SU-DHL-6 (cell line): ENCODE results near the gene ZNF112.

ENCODE experiments used
- H2AFZ ChIP-seq: fragments of 200-600 bp; sonication (generic); 2 replicates; pipeline ENCODE4 v1.6.1; 2014; ENCODE audit warnings: low read depth, mild to moderate bottlenecking, moderate library complexity, mixed read lengths, antibody characterized with exemption, low read length; ENCODE audit not compliant: severe bottlenecking
- H3F3A ChIP-seq: fragments of 200-600 bp; shearing (Covaris generic); 2 replicates; pipeline ENCODE4 v1.6.0; 2016; ENCODE audit warnings: antibody characterized with exemption, mild to moderate bottlenecking; ENCODE audit not compliant: insufficient read depth
- H3K27ac ChIP-seq: fragments of 200-600 bp; sonication (generic); 2 replicates; pipeline ENCODE4 v1.5.1; 2016; ENCODE audit warnings: low read depth, mild to moderate bottlenecking, low read length, moderate library complexity, mixed read lengths
- H3K27me3 ChIP-seq: fragments of 200-600 bp; sonication (generic), shearing (Covaris generic); 2 replicates; pipeline ENCODE4 v1.6.0; 2014; ENCODE audit warnings: mild to moderate bottlenecking, low read length
- H3K36me3 ChIP-seq: fragments of 200-600 bp; sonication (generic); 2 replicates; pipeline ENCODE4 v1.6.1; 2014; ENCODE audit warnings: mild to moderate bottlenecking, low read length, mixed read lengths
- H3K4me2 ChIP-seq: fragments of 300-600, 200-600 bp; shearing (Covaris generic), sonication (generic); 2 replicates; pipeline ENCODE4 v1.6.0; 2014; ENCODE audit warnings: low read length, low read depth, mild to moderate bottlenecking; ENCODE audit not compliant: poor library complexity, severe bottlenecking
- H3K4me3 ChIP-seq: fragments of 200-600 bp; sonication (generic); 2 replicates; pipeline ENCODE4 v1.5.1; 2014; ENCODE audit warnings: antibody characterized with exemption, low read length, mild to moderate bottlenecking, mixed read lengths; ENCODE audit not compliant: insufficient read depth, poor library complexity, severe bottlenecking
- H3K79me2 ChIP-seq: fragments of 200-600 bp; sonication (generic); 2 replicates; pipeline ENCODE4 v1.6.1; 2014; ENCODE audit warnings: mild to moderate bottlenecking, low read length, moderate library complexity; ENCODE audit not compliant: insufficient read depth
- H3K9ac ChIP-seq: fragments of 200-600 bp; sonication (generic); 2 replicates; pipeline ENCODE4 v1.7.0; 2014; ENCODE audit warnings: mild to moderate bottlenecking, low read length
- H3K9me2 ChIP-seq: fragments of 200-600 bp; sonication (generic); replicated peaks from 2 replicates; pipeline ENCODE4 v1.6.1; 2014; ENCODE audit warnings: low read length; ENCODE audit not compliant: insufficient read depth
- H3K9me3 ChIP-seq: fragments of 200-600 bp; sonication (generic); 2 replicates; pipeline ENCODE4 v1.6.1; 2014; ENCODE audit warnings: low read length, mixed read lengths; ENCODE audit not compliant: insufficient read depth
- H4K20me1 ChIP-seq: fragments of 200-600 bp; sonication (generic); 2 replicates; pipeline ENCODE4 v1.6.1; 2014; ENCODE audit warnings: low read depth, mild to moderate bottlenecking, antibody characterized with exemption, low read length, moderate library complexity, mixed read lengths
- EZH2phosphoT487 ChIP-seq: fragments of 200-600 bp; sonication (generic), shearing (Covaris generic); conservative IDR thresholded peaks from 2 replicates; pipeline ENCODE4 v1.6.1; 2018; ENCODE audit warnings: mild to moderate bottlenecking, antibody characterized with exemption, low read length, moderate library complexity, mixed read lengths
- TF ChIP-seq, protein P1 (sequence below): fragments of 200-600 bp; sonication (generic); IDR thresholded peaks from one replicate; pipeline ENCODE4 v1.5.1; 2017; ENCODE audit warnings: antibody characterized with exemption, mild to moderate bottlenecking, low read length, moderate library complexity; ENCODE audit not compliant: insufficient read depth, poor library complexity, severe bottlenecking

ZNF112 gene

DNA sequence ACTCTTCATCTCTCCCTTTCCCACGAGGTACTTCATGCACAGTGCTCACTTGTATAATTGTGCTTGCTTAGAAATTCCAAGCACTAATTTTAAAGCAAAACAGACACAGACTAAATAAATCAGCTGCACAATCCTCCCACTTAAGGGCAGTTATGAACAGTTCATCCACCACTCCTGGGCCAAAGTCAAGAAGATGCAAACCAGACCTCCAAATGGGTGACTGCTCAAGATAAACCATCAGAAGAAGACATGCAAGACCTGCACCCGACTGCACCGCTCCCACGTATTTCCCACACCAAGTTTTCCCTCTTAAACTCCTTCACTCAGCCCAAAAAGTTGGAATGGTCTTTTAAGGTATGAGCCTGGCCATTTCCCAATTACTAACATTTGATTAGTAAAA lies 71.5 kb downstream of the ZNF112 start:
- Histone ChIP-seq H3K9me2 (no peaks in the 10 kb centered on the region), H3K36me3 (peaks cover 10% of the 10 kb centered on the region), H3K9me3 (no peaks in the 10 kb centered on the region), H3K79me2 (no peaks in the 10 kb centered on the region), H3K27ac (no peak overlapping the region), H3K4me3 (no peak overlapping the region), H3F3A (no peaks in the 10 kb centered on the region), H3K4me2 (no peak overlapping the region), H3K9ac (no peak overlapping the region), H2AFZ (no peak overlapping the region), H3K27me3 (no peaks in the 10 kb centered on the region), H4K20me1 (no peaks in the 10 kb centered on the region)
- no peak for TF ChIP-seq EZH2phosphoT487
- TF ChIP-seq, protein P1, sequence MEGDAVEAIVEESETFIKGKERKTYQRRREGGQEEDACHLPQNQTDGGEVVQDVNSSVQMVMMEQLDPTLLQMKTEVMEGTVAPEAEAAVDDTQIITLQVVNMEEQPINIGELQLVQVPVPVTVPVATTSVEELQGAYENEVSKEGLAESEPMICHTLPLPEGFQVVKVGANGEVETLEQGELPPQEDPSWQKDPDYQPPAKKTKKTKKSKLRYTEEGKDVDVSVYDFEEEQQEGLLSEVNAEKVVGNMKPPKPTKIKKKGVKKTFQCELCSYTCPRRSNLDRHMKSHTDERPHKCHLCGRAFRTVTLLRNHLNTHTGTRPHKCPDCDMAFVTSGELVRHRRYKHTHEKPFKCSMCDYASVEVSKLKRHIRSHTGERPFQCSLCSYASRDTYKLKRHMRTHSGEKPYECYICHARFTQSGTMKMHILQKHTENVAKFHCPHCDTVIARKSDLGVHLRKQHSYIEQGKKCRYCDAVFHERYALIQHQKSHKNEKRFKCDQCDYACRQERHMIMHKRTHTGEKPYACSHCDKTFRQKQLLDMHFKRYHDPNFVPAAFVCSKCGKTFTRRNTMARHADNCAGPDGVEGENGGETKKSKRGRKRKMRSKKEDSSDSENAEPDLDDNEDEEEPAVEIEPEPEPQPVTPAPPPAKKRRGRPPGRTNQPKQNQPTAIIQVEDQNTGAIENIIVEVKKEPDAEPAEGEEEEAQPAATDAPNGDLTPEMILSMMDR, result no peak

DNA sequence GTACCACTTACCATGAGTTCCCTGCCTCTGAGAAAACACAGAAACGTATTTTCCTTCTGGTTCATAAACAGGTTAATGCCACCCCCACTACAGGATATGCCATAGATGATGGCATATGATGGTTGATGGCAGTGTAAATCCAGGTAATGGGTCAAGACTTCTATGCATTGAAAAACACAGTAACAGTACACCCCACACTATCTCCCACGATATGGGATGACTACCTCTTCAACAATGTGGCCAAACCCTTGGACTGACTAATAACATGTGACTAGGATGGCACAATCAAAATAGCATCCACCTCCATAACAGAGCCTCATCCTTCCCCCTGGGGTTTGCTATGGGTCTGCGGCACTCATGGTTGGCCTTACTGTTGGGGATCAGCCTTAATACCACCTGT lies 73.6 kb downstream of the ZNF112 start:
- Histone ChIP-seq H3K9me3 (no peaks in the 10 kb centered on the region), H4K20me1 (no peaks in the 10 kb centered on the region), H3K27ac (no peak overlapping the region), H3K4me3 (no peak overlapping the region), H3K9me2 (no peaks in the 10 kb centered on the region), H3K9ac (no peak overlapping the region), H3K27me3 (no peaks in the 10 kb centered on the region), H2AFZ (no peak overlapping the region), H3F3A (no peaks in the 10 kb centered on the region), H3K4me2 (no peak overlapping the region), H3K36me3 (peaks cover 2% of the 10 kb centered on the region; the same call in 1 of the 2 replicates), H3K79me2 (no peaks in the 10 kb centered on the region)
- no peak for TF ChIP-seq EZH2phosphoT487
- TF ChIP-seq, protein P1, result no peak

DNA sequence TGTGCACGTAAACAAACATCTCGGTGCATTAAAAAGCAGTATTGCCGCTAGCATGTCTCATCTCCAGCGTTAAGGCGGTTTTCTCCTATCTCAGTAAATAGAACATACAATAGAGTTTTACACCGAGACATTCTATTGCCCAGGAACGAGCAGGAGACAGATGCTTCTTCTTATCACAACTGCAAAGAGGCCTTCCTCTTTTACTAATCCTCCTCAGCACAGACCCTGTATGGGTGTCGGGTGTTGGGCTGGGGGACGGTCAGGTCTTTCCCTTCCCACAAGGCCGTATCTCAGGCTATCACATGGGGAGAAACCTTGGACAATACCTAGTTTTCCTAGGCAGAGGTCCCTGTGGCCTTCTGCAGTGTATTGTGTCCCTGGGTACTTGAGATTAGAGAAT lies 75.6 kb downstream of the ZNF112 start:
- no peaks in the 10 kb centered on the region for H3K79me2 ChIP-seq

More for the DNA sequence above, 75.6 kb downstream of the ZNF112 start:
- Histone ChIP-seq H3K4me2 (no peak overlapping the region), H3K27me3 (no peaks in the 10 kb centered on the region), H3K9ac (no peak overlapping the region), H3K36me3 (no peaks in the 10 kb centered on the region), H3K9me2 (no peaks in the 10 kb centered on the region), H4K20me1 (no peaks in the 10 kb centered on the region), H3F3A (no peaks in the 10 kb centered on the region), H3K9me3 (no peaks in the 10 kb centered on the region), H3K27ac (no peak overlapping the region), H3K4me3 (no peak overlapping the region), H2AFZ (no peak overlapping the region)
- TF ChIP-seq EZH2phosphoT487, result no peak
- TF ChIP-seq, protein P1, result no peak
